NCI-H510A (cell line): ENCODE results near the gene ARHGAP11A.

Source experiments
- DNase-seq: peaks from one replicate; lab custom pipeline; 2025; lab: John Stamatoyannopoulos, UW

ARHGAP11A gene

DNA sequence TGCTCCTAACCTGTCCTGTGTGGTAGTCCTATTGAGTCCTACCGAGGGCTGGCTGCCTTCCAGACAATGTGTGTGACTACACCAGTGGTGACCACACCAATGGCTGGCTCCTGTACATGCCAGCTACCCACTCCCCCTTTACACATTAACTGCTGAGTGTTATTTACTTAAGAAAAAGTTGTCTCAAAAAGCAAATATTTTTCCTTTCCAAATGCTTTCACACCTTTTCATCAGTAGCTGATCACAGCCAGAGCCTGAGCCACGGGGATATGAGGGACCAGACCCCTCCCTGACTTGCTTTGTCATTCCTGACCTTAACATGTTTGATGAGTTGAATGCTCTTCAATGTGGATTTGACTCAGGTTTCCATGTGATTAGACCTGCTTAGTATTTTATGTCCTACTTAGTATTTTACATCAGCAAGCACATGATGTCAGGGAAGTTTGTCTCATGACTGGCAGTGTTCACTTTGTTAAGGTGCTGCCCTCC lies 72.9 kb downstream of the ARHGAP11A start:
- peak; percentile 8 for DNase-seq
